Posterior vena cava (tissue), 2 donors: ENCODE results near the gene TMEM258. TPM values are rescaled to one million over a fixed set of nuclear protein-coding genes. Genes with fewer than 3 reads are reported as not detected.

Experiments
- DNase-seq: peaks from one replicate; pipeline ENCODE4 v3.0.0-alpha.2; 2020; ENCODE audit warnings: low spot score
- intact Hi-C, 2 donors: fragments of 100-400 bp; cut with DNase I; formaldehyde crosslinking; loops; one replicate each; pipeline versions ENCODE4 v1.14.1 to v1.14.2; 2022 to 2023
- total RNA-seq, 2 donors: library from RNA; stranded (reverse); fragmentation: NEBNext Ultra II Directional; extraction: Animal tissue kit (Norgen Biotek cat#: 25700); gene quantifications; one replicate each; pipeline ENCODE4 v1.2.1, GENCODE V29; 2021
- donor health status: DM: yes; HTN: yes; CAD: no.
- donor health status: DM: yes; HTN: yes; CAD: no.

TMEM258 gene
- total RNA-seq, 2 donors from 2014 or later, result 78.2 to 84.7 TPM

- DNase-seq, result no peak
- intact Hi-C loops, result loop anchor here in 1 of 2 donors (10.0 kb wide), 1 partner anchor 752 kb away; no protein-coding TSS in a partner anchor
Observed at GRCh38 chr11:61802605-61803004, 10.2 kb upstream of the TMEM258 start.

DNA sequence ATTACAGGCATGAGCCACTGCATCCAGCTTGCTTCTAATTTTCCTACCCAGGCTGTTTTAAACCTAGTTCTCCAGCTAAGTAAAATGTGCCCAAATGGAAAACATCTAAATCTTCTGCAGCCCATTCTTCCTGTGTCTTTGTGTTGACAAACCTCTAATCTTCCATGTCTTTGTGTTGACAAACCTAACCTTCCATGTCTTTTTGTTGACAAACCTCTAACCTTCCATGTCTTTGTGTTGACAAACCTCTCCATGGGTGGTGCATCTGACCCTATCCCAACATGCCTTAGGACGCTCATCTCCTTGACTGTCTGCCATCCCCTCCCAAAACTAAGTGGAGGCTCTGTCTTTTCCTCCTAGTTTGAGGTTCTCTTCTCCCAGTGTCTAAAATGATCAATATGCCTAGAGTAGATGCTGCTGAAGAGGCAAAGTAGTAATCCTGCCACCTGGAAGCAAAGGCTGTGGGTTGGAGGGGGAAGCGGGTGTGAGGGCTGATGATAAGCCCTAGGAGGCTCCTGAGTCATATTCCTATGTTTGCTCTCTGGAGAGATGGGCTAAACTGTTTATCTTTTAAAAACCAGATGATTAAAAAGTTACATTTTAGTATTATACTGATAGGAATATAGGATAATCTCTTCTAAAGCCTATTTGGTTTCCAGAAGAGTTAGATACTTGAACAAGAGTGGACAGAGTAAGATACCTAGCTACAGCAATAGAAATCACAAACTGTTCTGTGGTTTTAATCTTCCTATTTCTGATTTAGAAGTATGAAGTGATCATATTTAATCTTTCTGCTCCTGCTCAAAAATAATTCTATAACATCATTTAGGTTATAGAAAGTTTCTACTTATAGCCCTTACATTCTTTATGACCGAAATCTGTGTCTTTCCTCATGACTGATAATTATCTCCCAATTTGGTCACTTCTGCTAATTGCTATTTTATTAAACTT, 8.2 kb upstream of the TMEM258 start:
- intact Hi-C loops, result loop anchor here in 1 of 2 donors (10.0 kb wide), 1 partner anchor 754 kb away; no protein-coding TSS in a partner anchor
- no peak for DNase-seq

DNA sequence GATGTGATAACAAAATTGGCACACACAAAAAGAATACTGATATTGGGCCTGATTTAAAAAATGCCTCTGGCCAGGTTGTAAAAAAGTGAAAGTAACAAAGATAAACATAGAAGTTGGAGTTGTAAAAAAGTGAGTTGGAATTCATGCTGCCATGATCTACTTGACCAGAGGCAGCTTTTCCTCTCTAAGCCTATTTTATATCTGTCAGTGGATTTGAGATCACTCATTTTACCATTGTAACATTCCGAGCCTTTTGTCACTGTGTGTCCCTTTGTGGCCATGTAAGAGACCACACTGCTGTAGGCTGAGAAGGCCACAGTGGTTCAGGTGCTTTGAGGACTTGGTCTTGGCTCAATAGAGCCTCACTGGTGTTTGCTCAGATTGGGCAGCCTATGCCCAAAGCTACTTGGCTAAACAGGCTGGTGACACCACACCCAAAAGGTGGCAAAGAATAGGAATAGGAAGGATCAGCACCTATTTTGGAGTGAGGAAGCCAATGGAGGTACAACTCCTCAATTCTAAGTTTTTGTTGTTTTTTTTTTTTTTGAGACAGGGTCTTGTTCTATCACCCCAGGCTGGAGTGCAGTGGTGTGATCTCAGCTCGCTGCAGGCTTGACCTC, 7.4 kb upstream of the TMEM258 start:
- DNase-seq, result no peak
- intact Hi-C loops, result loop anchor here (2.0 to 10.0 kb wide), 5 partner anchors 73 to 755 kb away; partner anchors contain the start of gene BEST1 (in 1 of the 2)

DNA sequence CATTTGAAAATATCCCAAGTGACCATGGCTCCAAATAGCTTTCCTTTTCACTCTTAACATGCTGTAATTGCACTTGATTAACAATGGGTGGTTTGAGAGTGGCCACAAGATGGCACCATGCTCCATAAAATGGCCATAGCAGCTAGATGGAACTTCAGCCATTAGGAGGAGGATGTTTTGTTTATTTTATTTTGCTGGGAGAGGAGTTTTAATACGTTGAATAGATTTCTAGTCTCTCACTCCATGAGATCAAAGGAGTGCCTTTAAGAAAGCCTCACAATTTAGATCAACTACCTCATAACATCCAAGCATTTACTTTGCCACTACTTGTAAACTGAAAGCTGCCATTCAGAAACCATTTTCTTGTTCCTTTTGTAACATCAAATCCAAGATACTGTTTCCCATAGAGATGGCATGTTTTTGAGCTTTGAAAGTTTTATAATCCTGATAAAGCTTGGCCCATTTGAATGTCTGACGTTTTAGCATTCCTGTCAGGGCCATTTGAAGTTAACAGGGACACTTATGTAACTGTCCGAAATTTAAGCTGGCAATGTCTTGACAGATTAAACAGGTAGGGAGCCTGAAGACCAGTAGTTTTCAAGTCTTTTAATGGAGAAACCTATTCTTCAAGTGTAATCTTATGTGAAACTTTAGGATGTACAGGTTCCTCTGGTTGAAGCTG, 5.0 kb upstream of the TMEM258 start:
- intact Hi-C loops, result loop anchor here (5.0 to 10.0 kb wide), 3 partner anchors 157 to 515 kb away; partner anchors contain the start of gene BEST1 (in 1 of the 2)
- DNase-seq, result no peak

DNA sequence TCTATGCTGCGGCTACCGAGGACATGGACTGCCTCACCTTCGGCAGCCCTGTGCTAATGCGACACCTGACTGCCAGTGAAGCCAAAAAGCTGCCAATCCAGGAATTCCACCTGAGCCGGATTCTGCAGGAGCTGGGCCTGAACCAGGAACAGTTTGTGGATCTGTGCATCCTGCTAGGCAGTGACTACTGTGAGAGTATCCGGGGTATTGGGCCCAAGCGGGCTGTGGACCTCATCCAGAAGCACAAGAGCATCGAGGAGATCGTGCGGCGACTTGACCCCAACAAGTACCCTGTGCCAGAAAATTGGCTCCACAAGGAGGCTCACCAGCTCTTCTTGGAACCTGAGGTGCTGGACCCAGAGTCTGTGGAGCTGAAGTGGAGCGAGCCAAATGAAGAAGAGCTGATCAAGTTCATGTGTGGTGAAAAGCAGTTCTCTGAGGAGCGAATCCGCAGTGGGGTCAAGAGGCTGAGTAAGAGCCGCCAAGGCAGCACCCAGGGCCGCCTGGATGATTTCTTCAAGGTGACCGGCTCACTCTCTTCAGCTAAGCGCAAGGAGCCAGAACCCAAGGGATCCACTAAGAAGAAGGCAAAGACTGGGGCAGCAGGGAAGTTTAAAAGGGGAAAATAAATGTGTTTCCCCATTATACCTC, 3.6 kb upstream of the TMEM258 start:
- no peak for DNase-seq
- intact Hi-C loops, result loop anchor here (5.0 to 10.0 kb wide), 3 partner anchors 159 to 516 kb away; partner anchors contain the start of gene BEST1 (in 1 of the 2)

DNA sequence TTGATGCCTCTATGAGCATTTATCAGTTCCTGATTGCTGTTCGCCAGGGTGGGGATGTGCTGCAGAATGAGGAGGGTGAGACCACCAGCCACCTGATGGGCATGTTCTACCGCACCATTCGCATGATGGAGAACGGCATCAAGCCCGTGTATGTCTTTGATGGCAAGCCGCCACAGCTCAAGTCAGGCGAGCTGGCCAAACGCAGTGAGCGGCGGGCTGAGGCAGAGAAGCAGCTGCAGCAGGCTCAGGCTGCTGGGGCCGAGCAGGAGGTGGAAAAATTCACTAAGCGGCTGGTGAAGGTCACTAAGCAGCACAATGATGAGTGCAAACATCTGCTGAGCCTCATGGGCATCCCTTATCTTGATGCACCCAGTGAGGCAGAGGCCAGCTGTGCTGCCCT, 3.1 kb upstream of the TMEM258 start:
- DNase-seq, result no peak
- intact Hi-C loops, result loop anchor here (5.0 to 10.0 kb wide), 3 partner anchors 159 to 517 kb away; partner anchors contain the start of gene BEST1 (in 1 of the 2)

DNA sequence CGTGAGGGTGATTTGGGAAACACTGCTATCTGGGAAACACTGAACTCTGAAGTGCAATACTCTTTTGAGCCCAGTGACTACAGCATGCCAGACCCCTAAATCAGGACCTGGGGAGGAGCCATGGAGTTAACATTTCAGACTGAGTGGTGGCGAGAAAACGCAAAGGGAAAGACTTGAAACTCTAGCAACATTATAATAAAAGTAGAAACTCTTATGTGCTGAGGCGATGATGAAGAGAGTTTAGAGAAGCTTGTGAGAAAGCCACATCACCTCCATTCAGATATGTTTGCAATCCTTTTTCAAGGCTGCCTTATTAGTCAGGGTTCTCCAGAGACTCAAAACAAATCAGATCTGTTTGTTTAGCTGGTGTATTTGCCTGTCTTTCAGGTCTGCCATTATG, 2.2 kb upstream of the TMEM258 start:
- no peak for DNase-seq
- intact Hi-C loops, result loop anchor here (5.0 to 10.0 kb wide), 3 partner anchors 160 to 313 kb away; partner anchors contain the start of gene BEST1 (in 1 of the 2)

DNA sequence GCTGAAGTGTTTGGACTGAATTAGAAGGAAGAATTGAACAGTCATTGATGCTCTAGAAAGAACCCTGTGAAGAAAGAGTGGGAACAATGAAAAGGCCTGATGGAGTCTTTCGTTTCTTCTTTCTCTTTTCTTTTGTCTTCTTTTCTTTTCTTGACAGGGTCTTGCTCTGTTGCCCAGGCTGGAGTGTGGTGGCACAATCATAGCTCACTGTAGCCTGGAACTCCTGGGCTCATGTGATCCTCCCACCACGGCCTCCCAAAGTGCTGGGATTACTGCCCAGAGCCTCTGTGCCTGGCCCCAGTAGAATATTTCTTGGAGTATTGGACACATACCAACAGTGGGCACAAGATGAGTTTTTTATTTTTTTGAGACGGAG, 1.4 kb upstream of the TMEM258 start:
- intact Hi-C loops, result loop anchor here (5.0 to 10.0 kb wide), 3 partner anchors 161 to 313 kb away; partner anchors contain the start of gene BEST1 (in 1 of the 2)
- no peak for DNase-seq

DNA sequence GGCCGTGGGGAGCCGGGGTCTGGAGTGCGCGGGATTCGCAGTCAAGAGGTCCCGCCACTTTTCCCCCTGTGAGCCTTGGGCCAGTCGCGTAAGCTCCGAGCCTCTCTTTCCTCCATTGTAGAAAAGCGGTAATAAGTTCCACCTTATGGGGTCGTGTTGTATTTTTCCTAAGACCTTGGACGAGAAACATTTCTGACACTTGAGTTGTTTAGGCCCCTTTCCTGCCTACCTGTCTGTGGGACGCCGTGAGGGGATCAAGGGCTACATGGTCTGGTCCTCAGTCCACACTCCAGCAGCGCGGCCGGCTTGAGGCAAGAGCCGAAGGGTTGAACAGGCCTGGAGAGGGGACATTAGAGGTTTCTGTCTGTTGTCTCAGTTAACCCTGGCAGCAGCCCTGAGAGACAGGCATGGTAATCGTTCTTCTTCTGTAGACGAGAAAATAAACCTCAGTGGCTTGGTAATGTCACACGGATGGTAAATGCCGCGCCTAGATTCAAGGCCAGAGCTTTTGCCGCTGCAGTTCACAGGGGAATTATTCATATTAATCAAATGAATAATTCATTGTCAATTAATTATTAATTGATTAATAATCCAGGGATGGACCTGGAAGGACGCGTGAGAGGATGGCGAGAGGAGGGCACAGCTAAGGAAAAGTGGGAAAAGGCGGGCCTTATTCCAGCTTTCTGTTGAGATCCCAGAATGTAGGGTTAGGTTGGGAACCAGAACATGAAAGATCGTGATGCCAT, 857 bp upstream of the TMEM258 start:
- DNase-seq, result no peak
- intact Hi-C loops, result loop anchor here (5.0 to 10.0 kb wide), 3 partner anchors 162 to 314 kb away; partner anchors contain the start of gene BEST1 (in 1 of the 2)

DNA sequence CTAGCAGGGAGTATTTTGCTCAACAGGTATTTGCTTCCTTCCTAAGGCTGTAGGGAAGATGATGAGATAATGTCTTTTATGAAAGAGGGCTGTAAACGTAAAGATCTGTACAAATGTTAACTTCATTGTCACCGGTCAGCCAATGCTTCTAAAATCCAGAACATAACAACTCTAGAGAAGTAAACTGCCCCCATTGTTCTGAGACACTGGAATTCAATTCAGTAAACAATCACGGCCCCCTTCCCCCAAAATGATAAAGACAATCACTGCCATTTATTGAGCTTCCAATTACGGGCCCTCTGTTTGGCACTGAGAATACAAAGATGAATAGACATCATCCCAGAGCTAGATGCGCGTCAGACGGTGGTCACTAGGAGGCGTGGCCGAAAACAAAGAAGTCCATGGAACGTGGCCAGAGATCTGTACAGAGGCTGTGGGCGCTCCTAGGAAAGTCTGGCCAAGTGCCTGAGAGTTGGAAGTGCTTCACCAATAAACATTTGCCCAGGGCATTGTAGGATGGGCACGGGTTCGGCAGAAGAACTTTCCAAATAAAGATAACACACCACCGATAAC, 576 bp downstream of the TMEM258 start:
- peak; percentile 90 for DNase-seq
- intact Hi-C loops, result loop anchor here (5.0 to 10.0 kb wide), 3 partner anchors 163 to 315 kb away; partner anchors contain the start of gene BEST1 (in 1 of the 2)

DNA sequence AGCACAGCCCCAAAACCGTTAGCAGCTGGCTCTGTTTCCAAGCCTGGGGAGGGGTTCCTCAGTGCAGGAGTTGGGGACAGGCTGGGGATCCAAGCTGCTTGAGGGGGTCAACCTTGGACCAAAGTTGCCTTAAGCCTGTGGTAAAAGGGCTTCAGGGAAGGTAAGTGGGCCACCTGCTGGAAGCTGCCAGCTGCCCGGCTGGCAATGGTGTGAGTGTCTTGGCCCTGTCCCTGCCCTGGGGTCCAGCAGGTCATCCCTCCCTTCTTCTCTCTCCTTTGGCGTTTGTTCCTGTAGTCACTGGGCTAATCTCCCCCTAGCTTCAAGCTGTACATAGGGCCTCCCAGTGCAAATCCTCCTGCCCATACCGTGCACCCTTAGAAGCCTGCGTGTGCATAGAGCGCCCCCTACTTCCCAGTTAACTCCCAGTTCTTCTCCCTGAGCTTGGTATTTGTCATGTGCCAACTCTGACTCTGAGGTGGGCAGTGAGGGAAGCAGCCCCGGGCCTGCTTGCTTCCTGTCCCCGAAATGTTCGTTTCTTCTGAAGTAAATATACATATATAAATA, 4.4 kb downstream of the TMEM258 start:
- intact Hi-C loops, result no loop called here
- no peak for DNase-seq

DNA sequence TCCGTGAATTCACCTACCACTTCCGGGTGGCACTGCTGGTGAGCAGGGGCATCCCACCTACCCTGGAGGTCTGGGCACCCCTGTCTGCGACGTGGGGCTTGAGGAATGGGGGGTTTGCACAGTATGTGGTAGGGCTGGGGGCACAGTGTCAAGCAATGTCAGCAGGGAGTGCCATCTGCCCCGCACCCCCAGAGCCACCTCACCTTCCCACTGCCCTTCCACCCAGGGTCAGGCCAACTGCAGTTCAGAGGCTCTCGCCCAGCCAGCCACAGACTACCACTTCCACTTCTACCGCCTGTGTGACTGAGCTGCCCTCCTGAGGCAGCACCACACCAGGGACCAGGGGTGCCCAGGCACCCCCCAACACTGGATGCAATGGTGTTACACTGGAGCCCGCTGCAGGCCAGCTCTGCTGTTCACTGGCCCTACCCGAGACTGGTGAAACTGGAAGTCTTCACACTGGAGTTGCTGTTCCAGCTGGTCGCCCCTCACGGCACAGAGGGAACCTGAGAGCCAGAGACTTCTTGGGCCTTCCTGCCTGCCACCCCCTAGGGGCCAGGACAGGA, 6.5 kb downstream of the TMEM258 start:
- intact Hi-C loops, result no loop called here
- no peak for DNase-seq

DNA sequence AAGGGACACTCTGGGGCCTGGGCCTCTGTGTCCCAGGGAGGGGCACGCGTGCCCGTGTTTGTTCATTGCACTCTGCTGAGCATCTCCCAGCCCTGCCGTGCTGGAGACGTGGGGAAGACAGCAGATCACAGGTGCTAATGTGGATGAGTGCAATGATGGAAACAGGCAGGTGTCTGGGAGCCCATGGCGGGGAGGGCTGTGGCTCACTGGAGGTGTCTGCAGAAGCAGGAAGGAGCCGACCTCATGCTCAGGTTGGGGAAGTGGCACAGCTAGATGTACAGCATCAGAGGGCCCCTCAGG, 7.9 kb downstream of the TMEM258 start:
- no peak for DNase-seq
- intact Hi-C loops, result no loop called here

DNA sequence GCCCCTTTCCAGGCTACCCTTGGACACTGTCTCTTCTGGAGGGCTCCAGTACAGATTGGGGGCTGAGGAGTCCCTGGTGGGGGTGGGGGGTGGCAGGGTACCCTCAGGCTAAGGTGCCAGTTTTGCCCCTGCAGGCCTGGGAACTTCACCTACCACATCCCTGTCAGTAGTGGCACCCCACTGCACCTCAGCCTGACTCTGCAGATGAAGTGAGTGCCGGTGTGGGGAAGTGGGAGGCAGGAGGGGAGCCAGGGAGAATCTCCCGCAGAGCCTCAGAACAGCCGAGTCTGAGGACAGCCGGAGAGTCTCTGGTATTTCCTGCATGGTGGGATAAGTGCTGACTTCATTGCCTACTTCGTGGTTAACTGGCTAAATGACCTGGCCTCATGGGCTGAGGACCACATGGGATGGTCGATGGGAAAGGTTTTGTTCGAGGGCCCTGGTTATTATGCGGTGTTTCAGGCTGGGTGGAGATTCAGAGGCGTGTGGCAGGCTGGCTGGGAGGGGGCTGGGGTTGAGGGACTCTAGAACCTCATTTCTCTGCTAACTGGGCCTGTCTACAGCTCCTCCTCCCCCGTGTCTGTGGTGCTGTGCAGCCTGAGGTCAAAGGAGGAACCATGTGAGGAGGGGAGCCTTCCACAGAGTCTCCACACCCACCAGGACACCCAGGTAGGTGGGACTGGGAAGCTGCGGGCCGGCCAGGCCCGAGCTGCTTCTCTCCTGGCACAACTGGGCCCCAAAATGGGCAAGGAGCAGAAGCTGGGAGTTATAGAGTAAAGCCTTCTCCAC, 8.5 kb downstream of the TMEM258 start:
- DNase-seq, result no peak
- intact Hi-C loops, result no loop called here

GRCh38 chr11:61782841-61783240, 9.6 kb downstream of the TMEM258 start:
- intact Hi-C loops, result loop anchor here in 1 of 2 donors (1.0 kb wide), 1 partner anchor 27 kb away; no protein-coding TSS in a partner anchor
- no peak for DNase-seq

GRCh38 chr11:61782299-61782698, 10.1 kb downstream of the TMEM258 start:
- intact Hi-C loops, result loop anchor here in 1 of 2 donors (1.0 kb wide), 1 partner anchor 26 kb away; no protein-coding TSS in a partner anchor

More at GRCh38 chr11:61782299-61782698, 10.1 kb downstream of the TMEM258 start:
- no peak for DNase-seq
